Neural crest cell (in vitro differentiated cells): ENCODE results near the gene PTPN6. TPM values are rescaled to one million over a fixed set of nuclear protein-coding genes. Genes with fewer than 3 reads are reported as not detected.

Experiments used
- DNase-seq: peaks from one replicate; pipeline ENCODE4 v3.0.0; 2021; ENCODE audit warnings: low read depth, mixed read lengths, low spot score
- H3K27ac Mint-ChIP-seq: one replicate; pipeline ENCODE4 v1.8.0; 2021; ENCODE audit warnings: mild to moderate bottlenecking, mixed read lengths; ENCODE audit not compliant: unreplicated experiment
- H3K27me3 Mint-ChIP-seq: 2 replicates; pipeline ENCODE4 v1.8.0; 2021; ENCODE audit warnings: low read depth, mild to moderate bottlenecking, mixed read lengths
- H3K36me3 Mint-ChIP-seq: 2 replicates; pipeline ENCODE4 v1.8.0; 2021; ENCODE audit warnings: low read depth, mild to moderate bottlenecking, mixed read lengths
- H3K4me1 Mint-ChIP-seq: 2 replicates; pipeline ENCODE4 v1.8.0; 2021; ENCODE audit warnings: mixed read lengths
- H3K4me3 Mint-ChIP-seq: one replicate; pipeline ENCODE4 v1.8.0; 2021; ENCODE audit warnings: mild to moderate bottlenecking, mixed read lengths
- H3K9me3 Mint-ChIP-seq: 2 replicates; pipeline ENCODE4 v1.8.0; 2021; ENCODE audit warnings: mixed read lengths
- total RNA-seq: library from RNA; stranded (reverse); gene quantifications from 2 replicates; pipeline ENCODE4 v1.2.1, GENCODE V29; 2021
- TF ChIP-seq, protein P1 (sequence below): fragments of 200-600 bp; sonication (generic); conservative IDR thresholded peaks from 2 replicates; pipeline ENCODE4 v1.5.0; 2021; ENCODE audit warnings: antibody characterized with exemption, mild to moderate bottlenecking

The PTPN6 gene
- total RNA-seq, 1 donor from 2014 or later, result 1.1 TPM

- TF ChIP-seq, protein P1, sequence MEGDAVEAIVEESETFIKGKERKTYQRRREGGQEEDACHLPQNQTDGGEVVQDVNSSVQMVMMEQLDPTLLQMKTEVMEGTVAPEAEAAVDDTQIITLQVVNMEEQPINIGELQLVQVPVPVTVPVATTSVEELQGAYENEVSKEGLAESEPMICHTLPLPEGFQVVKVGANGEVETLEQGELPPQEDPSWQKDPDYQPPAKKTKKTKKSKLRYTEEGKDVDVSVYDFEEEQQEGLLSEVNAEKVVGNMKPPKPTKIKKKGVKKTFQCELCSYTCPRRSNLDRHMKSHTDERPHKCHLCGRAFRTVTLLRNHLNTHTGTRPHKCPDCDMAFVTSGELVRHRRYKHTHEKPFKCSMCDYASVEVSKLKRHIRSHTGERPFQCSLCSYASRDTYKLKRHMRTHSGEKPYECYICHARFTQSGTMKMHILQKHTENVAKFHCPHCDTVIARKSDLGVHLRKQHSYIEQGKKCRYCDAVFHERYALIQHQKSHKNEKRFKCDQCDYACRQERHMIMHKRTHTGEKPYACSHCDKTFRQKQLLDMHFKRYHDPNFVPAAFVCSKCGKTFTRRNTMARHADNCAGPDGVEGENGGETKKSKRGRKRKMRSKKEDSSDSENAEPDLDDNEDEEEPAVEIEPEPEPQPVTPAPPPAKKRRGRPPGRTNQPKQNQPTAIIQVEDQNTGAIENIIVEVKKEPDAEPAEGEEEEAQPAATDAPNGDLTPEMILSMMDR, result no peak
- no peaks in the 10 kb centered on the region for H3K27me3 Mint-ChIP-seq
- no peak overlapping the region for H3K27ac Mint-ChIP-seq
- no peak overlapping the region for H3K4me3 Mint-ChIP-seq
- DNase-seq, result no peak
- H3K36me3 Mint-ChIP-seq, result no peaks in the 10 kb centered on the region
- no peaks in the 10 kb centered on the region for H3K9me3 Mint-ChIP-seq
- H3K4me1 Mint-ChIP-seq, result peaks cover 11% of the 10 kb centered on the region
Observed at GRCh38 chr12:6955108-6956020, 4.2 kb downstream of the PTPN6 start.

- Mint-ChIP-seq H3K9me3 (no peaks in the 10 kb centered on the region), H3K4me1 (peaks cover 12% of the 10 kb centered on the region), H3K36me3 (no peaks in the 10 kb centered on the region), H3K4me3 (no peak overlapping the region), H3K27ac (no peak overlapping the region), H3K27me3 (no peaks in the 10 kb centered on the region)
- TF ChIP-seq, protein P1, result no peak
- DNase-seq, result no peak
Observed at GRCh38 chr12:6956021-6956727, 5.0 kb downstream of the PTPN6 start.

DNA sequence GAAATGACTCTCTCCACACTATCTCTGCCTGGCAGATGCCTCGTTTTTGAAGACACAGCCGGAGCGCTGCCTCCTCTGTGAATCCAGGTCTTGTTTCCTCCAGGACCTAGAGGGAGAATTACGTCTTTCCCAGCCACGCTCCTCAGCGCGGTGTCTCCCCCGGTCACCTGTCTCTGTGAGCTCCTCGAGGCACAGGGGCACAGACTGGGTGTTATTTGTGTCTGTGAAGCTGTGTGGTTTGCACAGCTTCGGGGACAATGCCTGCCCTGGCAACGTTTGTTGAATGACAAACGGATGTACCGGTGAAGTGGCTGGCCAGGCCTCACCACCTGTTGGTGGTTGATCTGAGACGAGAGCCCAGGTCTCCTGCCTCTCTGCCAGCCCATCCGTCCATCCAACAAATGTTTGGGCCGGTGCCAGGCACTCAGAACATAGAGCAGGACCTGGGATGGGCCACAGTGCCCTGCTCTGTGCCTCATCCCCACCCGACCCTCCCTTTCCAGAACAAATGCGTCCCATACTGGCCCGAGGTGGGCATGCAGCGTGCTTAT, 6.1 kb downstream of the PTPN6 start:
- H3K27me3 Mint-ChIP-seq, result no peaks in the 10 kb centered on the region
- H3K4me3 Mint-ChIP-seq, result no peak overlapping the region
- no peaks in the 10 kb centered on the region for H3K36me3 Mint-ChIP-seq
- H3K4me1 Mint-ChIP-seq, result peaks cover 22% of the 10 kb centered on the region
- H3K27ac Mint-ChIP-seq, result no peak overlapping the region
- no peak for DNase-seq
- no peaks in the 10 kb centered on the region for H3K9me3 Mint-ChIP-seq
- TF ChIP-seq, protein P1, result no peak

DNA sequence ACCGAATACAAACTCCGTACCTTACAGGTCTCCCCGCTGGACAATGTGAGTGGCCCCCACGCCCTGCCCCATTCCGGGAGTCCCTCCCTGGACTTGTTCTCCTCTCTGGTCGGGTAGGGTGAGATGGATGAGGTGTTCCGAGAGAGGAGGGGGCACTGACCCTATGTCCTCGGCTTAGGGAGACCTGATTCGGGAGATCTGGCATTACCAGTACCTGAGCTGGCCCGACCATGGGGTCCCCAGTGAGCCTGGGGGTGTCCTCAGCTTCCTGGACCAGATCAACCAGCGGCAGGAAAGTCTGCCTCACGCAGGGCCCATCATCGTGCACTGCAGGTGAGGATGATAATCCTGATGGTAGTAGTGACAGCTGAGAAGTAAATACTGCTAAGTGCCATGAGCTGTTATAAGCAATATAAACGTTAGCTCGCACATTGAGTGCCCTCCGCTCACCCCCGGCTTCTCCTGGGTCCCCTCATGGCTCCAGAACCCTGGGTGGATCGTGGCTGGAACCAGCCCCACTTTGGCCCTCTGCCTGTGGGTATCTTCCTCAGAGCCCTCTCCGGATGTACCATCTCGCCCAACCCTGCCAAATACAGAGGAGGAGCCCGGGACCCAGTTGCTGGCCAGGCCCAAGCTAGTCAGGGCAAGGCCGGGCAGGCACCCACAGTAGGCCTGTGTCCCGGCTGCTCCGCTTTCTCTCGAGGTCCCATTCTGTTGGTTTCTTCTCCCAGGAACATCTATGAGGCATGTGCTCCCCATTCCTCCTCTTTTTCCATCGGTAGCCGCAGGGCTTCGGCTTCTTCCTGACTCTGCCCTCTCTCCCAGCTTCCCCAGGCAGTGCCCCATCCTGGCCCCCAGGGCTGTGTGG, 6.8 kb downstream of the PTPN6 start:
- no peaks in the 10 kb centered on the region for H3K36me3 Mint-ChIP-seq
- peaks cover 17% of the 10 kb centered on the region for H3K4me1 Mint-ChIP-seq
- no peak overlapping the region for H3K27ac Mint-ChIP-seq
- TF ChIP-seq, protein P1, result no peak
- no peaks in the 10 kb centered on the region for H3K9me3 Mint-ChIP-seq
- no peaks in the 10 kb centered on the region for H3K27me3 Mint-ChIP-seq
- no peak overlapping the region for H3K4me3 Mint-ChIP-seq
- no peak for DNase-seq

- Mint-ChIP-seq H3K27ac (no peak overlapping the region), H3K27me3 (no peaks in the 10 kb centered on the region), H3K4me3 (no peak overlapping the region), H3K9me3 (no peaks in the 10 kb centered on the region), H3K36me3 (no peaks in the 10 kb centered on the region), H3K4me1 (peaks cover 17% of the 10 kb centered on the region)
- no peak for DNase-seq
- TF ChIP-seq, protein P1, result no peak
Observed at GRCh38 chr12:6958609-6959057, 7.5 kb downstream of the PTPN6 start.
